HCT116 (cell line): Measurements from ENCODE around the gene TJP3. TPM values are rescaled to one million over a fixed set of nuclear protein-coding genes. Genes with fewer than 3 reads are reported as not detected.

Experiments used
- ATAC-seq: fragments of 200-7000 bp; cut with Tn5 transposase; 2 replicates; pipeline ENCODE4 v1.9.1; 2020; ENCODE audit warnings: mild to moderate bottlenecking, moderate library complexity
- BruUV-seq: library from RNA; stranded (reverse); fragments of 400-500 nt; replicated peaks from 2 replicates; lab custom pipeline; 2021; lab: Mats Ljungman, UMichigan
- CTCF ChIA-PET: fragments of 300-600 bp; sonication (Branson Sonifier 250); formaldehyde crosslinking; loops from one replicate; lab custom pipeline; 2021; ENCODE audit warnings: antibody characterized with exemption; lab: Charles Lee
- POLR2A ChIA-PET: fragments of 300-600, 350-600 bp; sonication (Branson Sonifier 250); formaldehyde crosslinking; loops from one replicate; lab custom pipeline; 2021; ENCODE audit warnings: antibody characterized with exemption; lab: Charles Lee
- RAD21 ChIA-PET, 2 experiments: fragments of 300-600 bp; sonication (Branson Sonifier 250); formaldehyde crosslinking; loops; one replicate each; lab custom pipeline; 2023; ENCODE audit warnings: low total read pairs in 2 of 2; ENCODE audit not compliant: uncharacterized antibody in 2 of 2, unreplicated experiment in 2 of 2, low non-redundant PET in 1 of 2; lab: Charles Lee
- DNase-seq: peaks from one replicate; pipeline ENCODE4 v3.0.0-alpha.2; 2010; ENCODE audit warnings: low read depth, low spot score
- H2AFZ ChIP-seq: fragments of 200-600 bp; shearing (Covaris generic), sonication (generic); 2 replicates; pipeline ENCODE4 v1.6.1; 2017; ENCODE audit warnings: low read depth, mixed run types, mixed read lengths, antibody characterized with exemption, low read length; ENCODE audit not compliant: poor library complexity, severe bottlenecking
- H3K27ac ChIP-seq: 2 replicates; pipeline ENCODE4 v1.5.1; 2012; ENCODE audit warnings: low read depth, low read length
- H3K27me3 ChIP-seq: fragments of 200-600 bp; sonication (generic); 2 replicates; pipeline ENCODE4 v1.6.1; 2016; ENCODE audit warnings: mixed run types, low read length, mixed read lengths; ENCODE audit not compliant: insufficient read depth
- H3K36me3 ChIP-seq, 2 experiments: fragments of 200-500 bp in 1 of 2; fragments of 200-600 bp in 1 of 2; sonication (Bioruptor generic) in 1 of 2; sonication (generic) in 1 of 2; 2 replicates each; pipeline versions ENCODE4 v1.5.1 to v1.6.1; 2014 to 2016; ENCODE audit warnings: low read length in 2 of 2, inconsistent platforms in 1 of 2, mixed read lengths in 1 of 2, mixed run types in 1 of 2; ENCODE audit not compliant: insufficient read depth in 2 of 2, control insufficient read depth in 1 of 2
- H3K4me1 ChIP-seq, 2 experiments: fragments of 200-600 bp in 1 of 2; sonication (generic) in 1 of 2; 2 replicates each; pipeline versions ENCODE4 v1.5.1 to v1.6.1; 2012 to 2017; ENCODE audit warnings: low read length in 2 of 2, inconsistent platforms in 1 of 2, mild to moderate bottlenecking in 1 of 2, mixed read lengths in 1 of 2, mixed run types in 1 of 2, moderate library complexity in 1 of 2; ENCODE audit not compliant: insufficient read depth in 2 of 2, control insufficient read depth in 1 of 2
- H3K4me2 ChIP-seq: fragments of 200-600 bp; sonication (generic); 2 replicates; pipeline ENCODE4 v1.6.1; 2017; ENCODE audit warnings: mixed run types, low read length, mixed read lengths
- H3K4me3 ChIP-seq, 2 experiments: fragments of 200-600 bp in 1 of 2; sonication (generic) in 1 of 2; replicated peaks in 1 of 2; 2 replicates each; pipeline ENCODE4 v1.5.1; 2011 to 2016; ENCODE audit warnings: low read length in 2 of 2, control low read depth in 1 of 2, low read depth in 1 of 2, mild to moderate bottlenecking in 1 of 2, mixed read lengths in 1 of 2, mixed run types in 1 of 2
- H3K79me2 ChIP-seq: fragments of 200-600 bp; sonication (generic); 2 replicates; pipeline ENCODE4 v1.6.1; 2017; ENCODE audit warnings: mild to moderate bottlenecking, mixed run types, low read length, moderate library complexity, mixed read lengths; ENCODE audit not compliant: insufficient read depth
- H3K9ac ChIP-seq: fragments of 200-600 bp; sonication (generic); 2 replicates; pipeline ENCODE4 v1.6.1; 2016; ENCODE audit warnings: low read length, mixed read lengths
- H3K9me2 ChIP-seq: fragments of 200-600 bp; sonication (generic), shearing (Covaris generic); 2 replicates; pipeline ENCODE4 v1.6.1; 2017; ENCODE audit warnings: mixed run types, mild to moderate bottlenecking, moderate library complexity; ENCODE audit not compliant: insufficient read depth
- H3K9me3 ChIP-seq, 2 experiments: fragments of 200-500 bp in 1 of 2; fragments of 200-600 bp in 1 of 2; sonication (Bioruptor generic) in 1 of 2; sonication (generic) in 1 of 2; 2 replicates each; pipeline ENCODE4 v1.6.1; 2014 to 2017; ENCODE audit warnings: low read length in 2 of 2, mixed read lengths in 2 of 2, inconsistent platforms in 1 of 2, low read depth in 1 of 2, mild to moderate bottlenecking in 1 of 2, mixed run types in 1 of 2, moderate library complexity in 1 of 2; ENCODE audit not compliant: control insufficient read depth in 1 of 2, insufficient read depth in 1 of 2
- H4K20me1 ChIP-seq: fragments of 200-600 bp; sonication (generic), shearing (Covaris generic); 2 replicates; pipeline ENCODE4 v1.6.1; 2017; ENCODE audit warnings: mixed run types, mild to moderate bottlenecking, moderate library complexity; ENCODE audit not compliant: insufficient read depth
- CBX3 ChIP-seq: IDR thresholded peaks from 2 replicates; pipeline ENCODE4 v1.6.1; 2012; ENCODE audit warnings: low read depth
- CTCF ChIP-seq, 3 experiments: fragments of 200-600 bp in 1 of 3; sonication (generic) in 1 of 3; IDR thresholded peaks in 2 of 3; conservative IDR thresholded peaks in 1 of 3; 2 replicates each; pipeline ENCODE4 v1.5.1; 2012 to 2017; ENCODE audit warnings: low read depth in 2 of 3, low read length in 2 of 3, antibody characterized with exemption in 1 of 3, borderline replicate concordance in 1 of 3, control low read depth in 1 of 3, mild to moderate bottlenecking in 1 of 3, mixed read lengths in 1 of 3, mixed run types in 1 of 3, moderate library complexity in 1 of 3; ENCODE audit not compliant: insufficient read depth in 1 of 3
- ELF1 ChIP-seq: IDR thresholded peaks from 2 replicates; pipeline ENCODE4 v1.6.1; 2012; ENCODE audit warnings: low read depth, borderline replicate concordance
- EZH2 ChIP-seq: fragments of 200-600 bp; sonication (generic); IDR thresholded peaks from 2 replicates; pipeline ENCODE4 v1.6.1; 2017; ENCODE audit warnings: antibody characterized with exemption, mixed run types
- MAX ChIP-seq: IDR thresholded peaks from 2 replicates; pipeline ENCODE4 v1.6.1; 2012
- RAD21 ChIP-seq: IDR thresholded peaks from 2 replicates; pipeline ENCODE4 v1.6.1; 2012; ENCODE audit warnings: low read depth, mild to moderate bottlenecking
- SRF ChIP-seq: IDR thresholded peaks from 2 replicates; pipeline ENCODE4 v1.6.1; 2012; ENCODE audit warnings: low read depth
- ZNF274 ChIP-seq: fragments of 200-500 bp; sonication (Bioruptor generic); IDR thresholded peaks from 2 replicates; pipeline ENCODE4 v1.6.1; 2014; ENCODE audit warnings: mild to moderate bottlenecking, low read depth, low read length, inconsistent platforms
- intact Hi-C: fragments of 100-400 bp; cut with micrococcal nuclease; formaldehyde crosslinking; loops from 2 replicates; pipeline ENCODE4 v1.10.0; 2022
- total RNA-seq: library from RNA; stranded (reverse); gene quantifications from one replicate; pipeline ENCODE4 v1.2.1, GENCODE V29; 2021; ENCODE audit not compliant: unreplicated experiment

Gene TJP3
- total RNA-seq, 1 experiment from 2014 or later: 69.6 TPM

- Histone ChIP-seq H3K4me3 (peak overlapping the region in 1 of 2 experiments; percentile 33; a peak in 2 of 4 replicates), H3K27me3 (no peaks in the 10 kb centered on the region), H3K27ac (peak overlapping the region; percentile 23), H3K36me3 (no peaks in the 10 kb centered on the region), H4K20me1 (no peaks in the 10 kb centered on the region)
- ChIA-PET RAD21 (no interaction called here), CTCF (no interaction called here)
- DNase-seq: no peak
- intact Hi-C loops: loop anchor here (10.0 kb wide), 1 partner anchor 364 kb away; the partner anchor contains the start of gene ZBTB7A
- no peak for TF ChIP-seq EZH2
- no peak for TF ChIP-seq ELF1
- no peak for TF ChIP-seq RAD21
- no peak for TF ChIP-seq MAX
- peak; percentile 21; the same call in 1 of the 2 replicates for TF ChIP-seq CBX3
- no peak for TF ChIP-seq CTCF (IDR thresholded peaks at IDR 0.05 in 2 of 3, conservative IDR thresholded peaks at IDR 0.05 in 1 of 3; ENCODE audit: borderline replicate concordance in 1 of 3, insufficient read depth in 1 of 3, low read depth in 2 of 3, low read length in 2 of 3)
- no peak for TF ChIP-seq ZNF274
- TF ChIP-seq SRF: no peak
- TF ChIP-seq, all 23 proteins: peak for 1
- H3K4me2 ChIP-seq: peak overlapping the region; percentile 63
- peaks cover 11 to 27% of the 10 kb centered on the region in 2 experiments; a peak in 3 of 4 replicates for H3K4me1 ChIP-seq
- H3K9me3 ChIP-seq: no peaks in the 10 kb centered on the region
- POLR2A ChIA-PET: no interaction called here
- no peak overlapping the region for H3K9ac ChIP-seq
- no peak for ATAC-seq
- H3K79me2 ChIP-seq: peaks cover 33% of the 10 kb centered on the region
- H2AFZ ChIP-seq: no peak overlapping the region
- H3K9me2 ChIP-seq: no peaks in the 10 kb centered on the region
- BruUV-seq: no TSS peak
Measured at GRCh38 chr19:3701200-3701599, 7.0 kb upstream of the TJP3 start.
